CD4-positive, alpha-beta T cell treated with Interleukin-4 for 4 hours (primary cell): ENCODE results near the gene AFG1L.
A peak's percentile ranks its signal among the peaks of the same experiment; 100 is the strongest.
"Not testable (repeated sequence)": the region's sequence is repeated elsewhere in the genome, so short reads cannot be mapped to it uniquely, and the experiment has no call there.

ENCODE experiments used
- DNase-seq: peaks from one replicate; pipeline ENCODE4 v3.0.0-alpha.2; 2020

Gene AFG1L

DNA sequence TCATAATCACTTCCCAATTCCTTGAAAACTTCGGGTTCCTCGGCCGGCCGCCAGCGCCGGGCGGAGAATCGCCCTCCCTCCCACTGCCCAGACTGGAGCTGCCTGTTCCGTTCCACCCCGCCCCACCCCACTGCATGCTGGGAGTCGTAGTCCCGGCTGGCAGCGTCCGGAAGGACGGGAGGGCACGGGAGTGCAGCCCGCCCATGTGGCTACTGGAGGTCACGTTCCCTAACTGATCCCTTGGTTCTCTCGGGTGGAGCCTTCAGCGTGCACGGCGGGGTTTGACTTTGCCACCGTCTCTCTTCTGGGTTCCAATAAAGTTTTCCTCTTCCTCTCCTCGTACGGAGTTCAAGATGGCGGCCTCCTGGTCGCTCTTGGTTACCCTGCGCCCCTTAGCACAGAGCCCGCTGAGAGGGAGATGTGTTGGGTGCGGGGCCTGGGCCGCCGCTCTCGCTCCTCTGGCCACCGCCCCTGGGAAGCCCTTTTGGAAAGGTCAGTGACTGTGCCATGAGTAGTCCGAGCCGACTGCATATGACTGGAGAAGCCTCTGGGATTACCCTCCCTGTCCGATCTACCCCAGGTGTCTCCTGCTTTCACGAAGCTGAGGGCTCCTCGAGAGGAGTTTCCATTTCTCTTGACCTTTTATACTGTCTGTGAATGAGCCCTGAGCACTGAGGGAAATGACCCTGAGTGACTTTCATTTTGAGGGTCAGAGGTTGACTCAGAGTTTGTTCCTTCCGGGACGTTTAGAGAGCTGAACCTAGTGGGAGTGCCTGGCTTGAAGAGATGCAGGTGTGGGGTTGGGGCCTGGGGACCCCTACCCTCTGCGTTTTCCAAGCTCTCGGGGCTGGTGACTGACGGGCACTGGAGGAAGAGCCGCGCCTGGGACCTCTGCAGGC is at the start of gene AFG1L:
AFG1L (plus strand) TSS at position 328 of the 899 bp plus-strand sequence; CDS start at position 354, 26 bp downstream.
- peak; percentile 81 for DNase-seq

DNA sequence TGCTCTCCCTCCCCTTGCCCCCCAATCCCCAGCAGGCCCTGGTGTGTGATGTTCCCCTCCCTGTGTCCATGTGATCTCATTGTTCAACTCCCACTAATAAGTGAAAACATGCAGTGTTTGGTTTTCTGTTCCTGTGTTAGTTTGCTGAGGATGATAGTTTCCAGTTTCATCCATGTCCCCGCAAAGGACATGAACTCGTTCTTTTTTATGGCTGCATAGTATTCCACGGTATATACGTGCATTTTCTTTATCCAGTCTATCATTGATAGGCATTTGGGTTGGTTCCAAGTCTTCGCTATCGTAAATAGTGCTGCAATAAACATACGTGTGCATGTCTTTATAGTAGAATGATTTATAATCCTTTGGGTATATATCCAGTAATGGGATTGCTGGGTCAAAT is 49.8 kb upstream of the AFG1L start:
- not testable (repeated sequence) for DNase-seq

DNA sequence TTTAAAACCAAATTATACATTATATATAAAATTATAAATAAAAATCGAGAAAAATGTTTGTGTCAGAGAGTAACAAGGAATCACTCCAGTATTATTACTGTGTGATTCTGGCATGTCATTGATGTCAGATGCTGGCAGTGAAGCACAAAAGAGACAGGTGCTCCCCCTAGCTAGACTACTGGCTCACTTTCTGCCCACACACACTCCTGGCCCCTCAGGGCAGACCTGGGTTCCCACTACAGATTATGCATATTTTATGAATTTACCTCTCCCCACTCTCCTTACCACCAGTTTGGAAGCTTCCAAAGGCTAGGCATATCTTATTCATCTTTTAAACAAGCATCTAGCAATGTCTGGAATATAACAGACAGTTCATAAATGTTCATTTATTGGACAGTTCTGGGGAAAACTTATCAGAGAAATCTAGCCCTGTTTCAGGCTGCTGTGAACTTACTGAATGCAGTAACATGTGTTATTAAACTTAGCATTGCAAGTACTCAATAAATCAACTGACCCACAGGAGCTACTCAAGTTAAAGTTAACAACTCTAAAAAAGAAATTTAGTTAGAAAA is 46.8 kb upstream of the AFG1L start:
- DNase-seq: no peak

DNA sequence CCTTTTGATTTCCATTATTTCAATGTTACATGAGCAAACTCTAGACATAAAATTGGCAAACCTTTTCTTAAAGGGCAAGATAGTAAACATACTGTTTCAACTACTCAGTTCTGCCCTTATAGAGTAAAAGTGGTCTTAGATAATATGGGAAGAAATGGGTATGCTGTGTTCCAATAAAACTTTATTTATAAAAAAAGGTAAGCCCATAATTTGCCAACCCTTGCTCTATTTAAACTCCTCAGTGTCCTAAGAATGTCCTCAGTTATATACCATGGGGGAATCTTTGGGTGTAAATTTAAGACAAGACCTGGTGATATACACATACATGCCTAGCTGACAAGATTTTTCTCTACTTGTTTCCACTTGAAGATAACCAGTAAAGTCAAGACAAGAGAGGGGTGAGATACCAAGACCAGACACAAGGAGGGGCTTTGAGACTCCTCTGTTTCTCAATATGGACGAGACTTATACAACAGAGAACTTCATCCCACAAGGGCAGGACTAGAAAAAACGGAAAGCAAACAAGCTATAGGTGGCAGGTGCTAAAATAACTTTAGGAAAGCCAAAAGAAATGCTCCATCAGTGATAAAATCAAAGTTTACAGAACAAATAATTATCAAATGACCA is 44.5 kb upstream of the AFG1L start:
- no peak for DNase-seq

DNA sequence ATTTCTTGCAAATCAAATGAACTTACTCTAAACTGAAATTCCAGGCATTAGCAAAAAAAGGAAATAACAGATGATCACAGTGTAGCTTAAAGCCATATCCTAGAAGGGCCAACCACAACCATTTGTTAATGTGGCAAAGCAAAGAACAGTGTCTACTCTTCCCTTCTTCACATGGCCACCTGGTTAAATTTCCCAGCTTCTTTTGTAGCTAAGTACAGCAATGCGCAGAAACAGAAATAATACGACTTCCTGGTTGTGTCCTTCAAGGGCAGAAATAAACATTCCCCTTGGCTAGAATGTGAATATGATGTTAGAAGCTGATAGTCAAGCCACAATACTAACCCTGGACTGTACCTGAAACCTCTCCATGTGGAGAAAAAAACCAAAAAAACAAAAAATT is 43.6 kb upstream of the AFG1L start:
- no peak for DNase-seq

DNA sequence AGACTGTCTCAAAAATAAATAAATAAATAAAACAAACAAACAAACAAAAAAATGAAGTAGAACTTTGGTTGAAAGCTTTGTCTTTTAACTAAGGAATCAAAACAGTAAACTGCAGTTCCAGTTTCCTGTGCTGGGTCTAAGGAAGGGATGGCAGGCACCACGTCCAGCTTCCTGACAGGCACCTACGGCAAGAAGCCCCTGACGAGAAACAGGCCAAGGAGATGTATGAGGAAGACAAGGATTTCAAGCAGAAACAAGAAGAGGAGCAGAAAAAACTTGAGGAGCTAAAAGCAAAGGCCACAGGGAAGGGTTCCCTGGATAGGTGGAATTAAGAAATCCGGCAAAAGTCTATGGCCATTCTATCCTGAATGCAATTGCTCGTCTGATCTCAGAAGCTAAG is 42.8 kb upstream of the AFG1L start:
- DNase-seq: no peak

DNA sequence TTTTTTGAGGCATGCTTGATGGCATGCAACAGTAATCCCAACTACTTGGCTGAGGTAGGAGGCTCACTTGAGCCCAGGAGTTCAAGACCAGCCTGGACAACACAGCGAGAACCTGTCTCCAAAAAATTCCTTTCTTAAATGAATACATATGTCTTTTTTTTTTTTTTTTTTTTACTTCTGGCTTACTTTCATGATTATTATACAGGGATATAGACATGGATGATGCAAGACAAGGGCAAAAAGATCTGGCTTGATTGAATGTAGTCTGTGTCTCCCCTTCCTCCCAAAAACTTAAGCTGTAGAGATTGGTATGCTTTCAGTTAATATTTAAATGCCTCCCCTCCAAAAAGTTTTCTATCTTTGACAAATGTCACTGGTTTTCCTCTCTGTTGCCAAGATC is 41.6 kb upstream of the AFG1L start:
- no peak for DNase-seq

DNA sequence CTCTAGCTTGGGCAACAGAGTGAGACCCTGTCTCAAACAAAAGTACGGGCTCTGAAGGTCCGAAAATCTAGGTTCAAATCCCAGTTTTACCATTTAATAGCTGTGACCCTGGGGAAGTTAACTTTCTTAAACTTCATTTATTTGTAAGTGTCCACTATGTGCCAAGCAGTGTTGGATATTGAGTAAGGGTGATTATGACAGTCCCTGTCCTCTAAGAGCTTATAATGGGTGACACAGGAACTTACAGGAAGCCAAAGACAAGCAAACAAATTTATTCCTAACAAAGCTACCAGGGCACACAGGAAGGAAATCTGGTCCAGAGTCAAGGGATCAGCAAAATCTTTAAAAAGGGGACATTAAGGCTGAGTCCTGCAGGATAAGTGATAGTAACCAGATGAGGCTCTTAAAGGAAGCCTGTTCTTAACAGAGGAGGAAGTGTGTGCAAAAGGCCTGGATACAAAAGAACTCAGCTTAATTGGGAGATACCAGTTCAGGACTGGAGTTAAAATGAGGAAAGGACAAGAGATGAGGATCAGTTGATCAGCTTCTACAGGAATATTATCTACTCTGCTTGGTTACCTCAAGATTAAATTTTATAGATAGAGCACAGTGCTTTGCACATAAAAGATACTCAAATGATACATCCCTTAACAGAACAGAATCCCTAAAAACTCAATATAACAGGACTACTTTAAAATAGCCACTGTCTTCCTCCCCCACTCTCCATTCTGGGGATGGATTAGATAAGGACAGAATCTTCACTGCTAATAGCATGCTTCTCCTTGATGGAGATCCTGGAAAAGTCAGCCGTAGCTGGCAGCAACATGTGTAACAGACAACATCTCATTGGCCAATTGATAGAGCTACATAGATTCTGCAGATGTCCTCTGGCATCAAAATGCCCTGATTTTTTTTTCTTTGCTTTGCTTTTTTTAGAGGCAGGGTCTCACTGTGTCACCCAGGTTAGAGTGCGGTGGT is 40.1 kb upstream of the AFG1L start:
- no peak for DNase-seq

DNA sequence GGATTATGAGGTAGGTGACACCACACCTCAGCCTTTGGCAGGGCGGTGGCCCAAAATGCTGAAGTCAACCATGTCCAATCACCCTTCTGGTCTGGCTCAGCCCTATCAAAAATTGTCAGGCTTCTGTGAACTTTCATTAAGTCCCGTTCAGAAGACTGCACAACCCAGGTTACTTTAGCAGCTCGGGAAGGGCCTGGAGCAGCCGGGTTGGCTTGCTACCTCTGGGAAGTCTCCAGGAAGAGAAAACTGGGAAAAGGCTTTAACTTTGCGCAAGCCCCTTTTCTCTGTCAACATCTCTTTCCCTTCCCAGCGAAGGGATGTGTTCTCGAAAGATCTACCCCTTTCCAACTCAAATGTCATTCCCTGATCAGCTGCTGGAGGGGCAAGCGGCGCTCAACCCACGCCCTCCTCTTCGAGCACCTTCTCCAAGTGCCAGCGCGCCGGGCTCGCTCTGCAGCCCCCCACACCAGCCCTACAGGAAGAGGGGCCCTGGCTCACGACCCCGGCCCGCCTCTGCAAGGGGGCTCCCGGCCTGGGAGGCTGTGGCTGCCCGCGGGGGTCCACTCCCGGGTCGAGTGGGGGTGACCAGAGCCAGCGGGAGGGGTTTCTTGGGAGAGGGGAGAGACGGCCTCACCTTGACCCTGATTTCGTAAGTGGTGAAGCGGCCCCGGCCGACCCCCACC is 34.6 kb upstream of the AFG1L start:
- peak; percentile 29 for DNase-seq

DNA sequence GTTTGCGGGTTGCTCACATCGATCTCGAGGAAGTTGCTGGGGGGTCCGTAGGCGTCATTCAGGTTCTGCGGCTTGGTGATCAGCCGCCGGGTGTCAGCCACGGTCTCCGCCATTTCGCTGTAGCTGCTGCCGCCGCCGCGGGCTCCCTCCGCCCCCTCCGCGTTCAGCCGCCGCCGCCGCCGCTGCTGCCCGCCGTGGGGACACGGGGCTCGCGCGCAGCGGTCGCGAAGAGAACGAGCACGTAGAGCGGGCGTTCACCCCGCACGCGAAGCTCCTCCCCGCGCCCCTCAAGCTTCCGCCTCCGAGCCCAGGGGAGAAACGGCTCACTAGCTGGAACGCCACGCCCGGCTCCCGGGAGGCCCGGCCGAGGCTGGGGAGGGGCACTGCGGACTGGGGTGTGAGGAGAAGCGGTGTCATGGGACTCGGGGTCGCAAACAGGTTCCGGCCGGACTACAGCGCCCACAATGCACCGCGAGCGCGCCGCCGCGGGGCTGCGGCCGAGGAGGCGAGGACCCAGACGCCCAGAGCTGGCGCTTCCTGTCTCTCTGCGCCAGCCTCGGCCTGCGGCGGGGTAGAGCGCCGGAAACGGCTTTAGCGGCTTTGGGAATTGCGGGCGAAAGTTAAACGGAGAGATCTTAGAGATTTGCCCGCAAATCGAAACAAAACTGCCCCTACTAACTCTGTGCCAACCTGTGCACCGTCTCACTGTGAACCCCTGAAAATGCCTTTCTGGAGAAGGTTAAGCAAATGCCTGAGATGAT is 33.9 kb upstream of the AFG1L start, which contains the start of gene SNX3:
SNX3 (minus strand) TSS at position 232 of the 761 bp plus-strand sequence; CDS start at position 113, 119 bp downstream.
- DNase-seq: peak; percentile 93

DNA sequence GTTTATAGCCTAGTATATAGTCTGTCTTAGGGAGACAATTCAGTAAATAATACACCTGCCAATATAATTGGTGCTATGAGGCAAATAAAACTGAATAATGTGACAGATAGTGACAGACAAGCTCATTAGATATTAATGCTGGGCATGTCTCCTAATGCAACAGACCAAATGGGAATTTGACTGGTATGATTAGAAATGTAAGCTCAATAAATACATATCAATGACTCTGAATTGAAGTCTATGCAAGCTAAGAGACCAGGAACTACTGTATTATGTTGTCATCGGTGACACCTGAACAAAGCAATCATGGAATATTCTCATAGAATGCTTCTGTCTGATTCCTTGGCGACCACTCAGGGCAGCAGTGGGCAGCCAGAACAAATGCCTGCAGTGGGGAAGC is 31.5 kb upstream of the AFG1L start:
- no peak for DNase-seq

DNA sequence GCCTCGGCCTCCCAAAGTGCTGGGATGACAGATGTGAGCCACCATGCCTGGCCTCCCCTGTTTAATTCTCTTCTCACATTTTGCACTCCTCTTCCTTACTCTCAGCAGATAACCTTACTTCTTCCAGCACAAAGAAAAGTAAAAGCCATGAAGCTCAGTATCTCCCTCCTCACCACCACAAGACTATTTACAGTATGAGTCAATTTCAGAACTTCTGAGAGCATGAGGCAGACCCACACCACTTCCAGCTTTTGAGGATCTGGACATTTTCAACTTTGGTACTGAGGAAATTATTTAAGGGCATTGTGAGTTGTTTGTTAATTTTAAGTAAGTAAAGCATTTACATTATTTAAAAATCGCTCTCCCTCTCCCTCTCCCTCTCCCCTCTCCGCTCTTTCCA is 26.0 kb upstream of the AFG1L start:
- DNase-seq: no peak

DNA sequence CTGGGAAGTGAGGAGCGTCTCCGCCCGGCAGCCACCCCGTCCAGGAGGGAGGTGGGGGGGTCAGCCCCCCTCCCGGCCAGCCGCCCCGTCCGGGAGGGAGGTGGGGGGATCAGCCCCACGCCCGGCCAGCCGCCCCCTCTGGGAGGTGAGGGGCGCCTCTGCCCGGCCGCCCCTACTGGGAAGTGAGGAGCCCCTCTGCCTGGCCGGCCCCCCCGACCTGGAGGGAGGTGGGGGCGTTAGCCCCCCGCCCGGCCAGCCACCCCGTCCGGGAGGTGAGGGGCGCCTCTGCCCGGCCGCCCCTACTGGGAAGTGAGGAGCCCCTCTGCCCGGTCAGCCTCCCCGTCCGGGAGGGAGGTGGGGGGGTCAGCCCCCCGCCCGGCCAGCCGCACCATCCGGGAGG is 24.9 kb upstream of the AFG1L start:
- DNase-seq: not testable (repeated sequence)

DNA sequence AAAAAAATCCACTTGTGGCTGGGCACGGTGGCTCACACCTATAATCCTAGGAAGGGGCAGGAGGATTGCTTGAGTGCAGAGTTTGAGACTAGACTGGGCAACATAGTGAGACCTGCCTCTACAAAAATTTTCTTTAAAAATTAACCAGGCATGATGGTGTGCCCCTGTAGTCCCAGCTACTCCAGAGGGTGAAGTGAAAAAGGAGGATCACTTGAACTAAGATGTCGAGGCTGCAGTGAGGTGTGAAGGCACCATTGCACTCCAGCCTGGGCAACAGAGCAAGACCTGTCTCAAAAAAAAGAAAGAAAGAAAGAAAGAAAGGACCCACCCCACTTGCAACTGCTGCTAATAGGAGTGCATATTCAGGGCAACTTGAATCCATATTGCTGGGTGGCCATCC is 20.3 kb upstream of the AFG1L start:
- no peak for DNase-seq

DNA sequence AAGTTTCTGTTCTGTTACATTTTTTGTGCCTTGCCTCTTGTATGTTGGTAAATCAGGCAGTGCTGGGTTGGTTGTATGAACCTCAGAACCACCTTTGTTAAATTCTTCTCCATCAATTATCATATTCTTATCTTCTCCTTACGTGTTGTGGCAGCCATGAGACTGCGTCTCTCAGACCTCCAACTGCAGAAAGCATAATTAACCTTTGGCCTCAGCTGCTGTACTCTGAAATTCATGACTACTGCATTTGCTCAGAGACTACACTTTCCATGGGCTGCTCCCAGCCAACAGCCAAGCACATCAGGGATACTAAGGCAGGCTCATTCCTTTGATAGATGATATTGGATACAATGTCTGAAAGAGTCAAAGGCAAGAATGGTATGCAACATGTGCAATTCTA is 18.9 kb upstream of the AFG1L start:
- no peak for DNase-seq

DNA sequence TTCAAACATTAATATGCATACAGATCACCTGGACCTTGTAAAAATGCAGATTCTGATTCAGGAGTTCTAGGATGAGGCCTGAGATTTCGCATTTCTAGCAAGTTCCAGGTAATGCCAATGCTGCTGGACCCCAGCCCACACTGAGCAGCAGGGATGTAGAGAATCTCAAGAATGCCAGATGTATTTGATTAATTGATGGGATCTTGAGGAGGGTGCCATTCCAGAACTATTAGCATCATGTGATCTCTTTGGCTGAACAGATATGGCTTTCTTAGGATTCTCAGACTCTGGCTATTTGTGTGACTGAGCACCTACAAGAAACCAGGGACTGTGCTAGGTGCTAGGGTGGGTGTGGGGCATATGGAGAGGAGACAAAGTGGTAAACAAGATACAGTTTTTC is 17.6 kb upstream of the AFG1L start:
- DNase-seq: no peak

DNA sequence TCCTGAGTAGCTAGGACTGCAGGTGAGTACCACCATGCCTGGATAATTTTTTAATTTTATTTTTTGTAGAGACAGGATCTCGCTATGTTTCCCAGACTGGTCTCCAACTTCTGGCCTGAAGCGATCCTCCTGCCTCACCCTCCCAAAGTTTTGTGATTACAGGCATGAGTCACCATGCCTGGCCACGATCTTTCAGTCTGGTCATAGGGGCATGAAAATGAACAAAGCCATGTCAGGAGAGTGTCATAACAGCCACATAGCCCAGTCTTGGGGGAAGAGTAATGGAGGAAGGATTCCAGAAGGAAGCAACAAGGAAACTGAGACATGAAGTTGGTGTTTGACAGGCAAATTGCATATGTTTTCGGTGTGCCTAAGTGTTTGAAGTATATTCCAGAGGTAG is 17.0 kb upstream of the AFG1L start:
- no peak for DNase-seq

DNA sequence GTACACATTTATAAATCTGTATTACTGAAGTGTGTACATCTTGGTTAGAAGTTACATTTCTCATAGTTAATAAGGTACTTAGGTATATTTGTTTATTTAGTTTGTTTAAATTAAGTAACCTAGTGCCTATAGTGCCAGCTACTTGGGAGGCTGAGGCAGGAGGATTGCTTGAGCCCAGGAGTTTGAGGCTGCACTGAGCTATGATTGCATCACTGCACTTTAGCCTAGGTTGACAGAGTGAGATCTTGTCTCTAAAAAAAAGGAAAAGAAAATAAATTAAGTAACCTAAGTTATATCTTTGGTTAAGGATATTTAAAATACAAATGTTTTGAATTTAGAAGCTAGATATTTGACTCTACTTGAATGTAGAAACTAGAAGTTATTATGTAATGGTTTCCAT is 9.5 kb upstream of the AFG1L start:
- DNase-seq: no peak

DNA sequence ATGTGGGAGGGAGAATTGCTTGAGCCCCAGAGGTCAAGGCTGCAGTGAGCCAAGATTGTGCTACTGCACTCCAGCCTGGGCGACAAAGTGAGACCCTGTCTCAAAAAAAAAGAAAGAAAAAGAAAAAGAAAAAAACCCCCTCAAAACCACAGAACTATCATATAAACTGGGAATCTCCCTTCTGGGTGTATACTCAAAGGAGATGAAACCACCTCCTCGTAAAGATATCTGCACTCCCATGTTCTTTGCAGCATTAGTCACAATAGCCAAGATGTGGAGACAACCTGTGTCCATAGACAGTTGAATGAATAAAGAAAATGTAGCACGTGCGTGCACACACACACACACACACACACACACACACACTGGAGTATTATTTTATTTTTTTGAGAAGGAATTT is 8.5 kb upstream of the AFG1L start:
- no peak for DNase-seq

DNA sequence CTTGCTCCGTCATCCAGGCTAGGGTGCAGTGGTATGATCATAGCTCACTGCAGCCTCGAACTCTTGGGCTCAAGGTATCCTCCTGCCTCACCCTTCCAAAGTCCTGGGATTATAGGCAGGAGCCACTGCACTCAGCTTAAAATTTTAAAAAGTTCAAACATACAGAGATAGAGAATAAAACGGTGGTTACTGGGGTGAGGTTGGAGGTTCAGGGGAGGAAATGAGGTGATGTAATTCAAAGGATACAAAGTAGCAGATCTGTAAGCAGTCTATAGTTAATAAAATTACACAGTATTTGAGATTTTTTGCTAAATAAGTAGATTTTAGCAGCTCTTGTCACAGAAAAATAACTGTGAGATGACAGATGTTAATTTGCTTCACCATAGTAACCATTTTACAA is 7.5 kb upstream of the AFG1L start:
- DNase-seq: no peak

DNA sequence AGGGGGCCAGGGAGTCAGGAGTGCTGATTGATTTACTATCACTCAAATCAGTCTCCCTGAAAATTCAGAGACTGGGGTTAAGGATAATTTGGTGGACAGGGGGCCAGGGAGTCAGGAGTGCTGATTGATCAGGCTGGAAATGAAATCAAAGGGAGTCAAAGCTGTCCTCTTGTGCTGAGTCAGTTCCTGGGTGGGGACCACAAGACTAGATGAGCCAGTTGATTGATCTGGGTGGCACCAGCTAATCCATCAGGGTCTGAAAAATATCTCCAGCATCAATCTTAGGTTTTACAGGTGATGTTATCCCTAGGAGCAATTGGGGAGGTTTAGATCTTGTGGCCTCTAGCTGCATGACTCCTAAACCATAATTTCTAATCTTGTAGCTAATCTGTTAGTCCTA is 6.1 kb upstream of the AFG1L start:
- DNase-seq: no peak
